ENCODE results near the gene DEPDC5. TPM values are rescaled to one million over a fixed set of nuclear protein-coding genes. Genes with fewer than 3 reads are reported as not detected.

The DEPDC5 gene
- total and polyA plus RNA-seq, 9 of the 15 experiments (the other 6 are each of a cell fraction or from before 2014, with no cell fraction given) = 2.3 to 12.3 (median 10.7) TPM

DNA sequence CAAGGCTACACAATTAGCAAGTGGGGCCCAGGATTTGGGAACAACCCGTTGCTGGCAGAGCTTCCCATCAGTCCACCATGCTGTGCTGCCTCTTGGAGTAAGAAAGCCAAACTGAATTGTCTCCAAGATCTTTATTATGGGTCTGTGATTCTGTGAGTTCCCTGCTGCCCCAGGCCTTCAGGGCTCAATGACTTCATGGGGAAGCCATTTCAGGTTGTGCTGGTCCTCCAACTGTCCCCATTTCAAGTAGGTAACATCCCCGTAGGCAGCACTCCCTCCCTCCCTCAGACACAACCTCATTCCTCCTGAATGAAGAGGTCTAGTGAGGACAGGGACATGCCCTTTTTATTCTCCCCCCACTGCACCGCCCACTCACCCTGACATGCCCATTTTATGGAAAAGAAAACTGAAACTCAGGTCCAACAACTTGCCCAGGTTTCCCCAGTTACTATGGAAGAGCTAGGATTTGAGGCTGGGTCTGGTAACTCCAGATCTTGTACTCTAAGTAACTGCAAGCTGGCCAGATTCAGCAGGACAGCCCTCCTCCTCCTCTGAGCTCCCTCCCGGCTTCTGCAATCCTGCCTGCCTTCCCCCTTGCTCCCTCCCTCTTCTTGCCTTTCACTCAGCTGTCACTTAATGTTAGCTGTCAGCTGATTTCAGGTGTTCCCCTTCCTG lies 182.3 kb downstream of the DEPDC5 start:
- FAIRE-seq = peak; percentile 6
- intact Hi-C loops (cut with micrococcal nuclease) = no loop called here
- CTCF ChIA-PET (ENCODE audit: low intra/inter-chr PET ratio) = no interaction called here
- TF ChIP-seq ZZZ3 (IDR thresholded peaks at IDR 0.05) (no peak), PTRF (tag; IDR thresholded peaks at IDR 0.05) (no peak), ZNF77 (CRISPR knock-in tag; IDR thresholded peaks at IDR 0.05) (no peak), RFX5 (IDR thresholded peaks at IDR 0.05; ENCODE audit: low read depth, low read length) (no peak), RAD51 (IDR thresholded peaks at IDR 0.05; ENCODE audit: borderline replicate concordance, low read depth) (no peak), ZNF707 (CRISPR knock-in tag; conservative IDR thresholded peaks at IDR 0.05) (no peak), KLF10 (CRISPR knock-in tag; IDR thresholded peaks at IDR 0.05) (no peak), WHSC1 (IDR thresholded peaks at IDR 0.05; ENCODE audit: low read length) (no peak), GABPB2 (CRISPR knock-in tag; conservative IDR thresholded peaks at IDR 0.05) (no peak), ATF7 (IDR thresholded peaks at IDR 0.05) (no peak), BCOR (IDR thresholded peaks at IDR 0.05) (0 out of 2 replicates have a peak, but pooled peaks have one; percentile 12), ARID1B (IDR thresholded peaks at IDR 0.05) (no peak), FOXK1 (CRISPR knock-in tag; IDR thresholded peaks at IDR 0.05; ENCODE audit: borderline replicate concordance) (no peak), ZNF445 (CRISPR knock-in tag; IDR thresholded peaks at IDR 0.05; ENCODE audit: low read depth) (no peak), ILK (tag; IDR thresholded peaks at IDR 0.05; ENCODE audit: borderline replicate concordance, low read depth) (no peak), SLC30A9 (CRISPR knock-in tag; IDR thresholded peaks at IDR 0.05) (no peak)
- TF ChIP-seq, protein P1, sequence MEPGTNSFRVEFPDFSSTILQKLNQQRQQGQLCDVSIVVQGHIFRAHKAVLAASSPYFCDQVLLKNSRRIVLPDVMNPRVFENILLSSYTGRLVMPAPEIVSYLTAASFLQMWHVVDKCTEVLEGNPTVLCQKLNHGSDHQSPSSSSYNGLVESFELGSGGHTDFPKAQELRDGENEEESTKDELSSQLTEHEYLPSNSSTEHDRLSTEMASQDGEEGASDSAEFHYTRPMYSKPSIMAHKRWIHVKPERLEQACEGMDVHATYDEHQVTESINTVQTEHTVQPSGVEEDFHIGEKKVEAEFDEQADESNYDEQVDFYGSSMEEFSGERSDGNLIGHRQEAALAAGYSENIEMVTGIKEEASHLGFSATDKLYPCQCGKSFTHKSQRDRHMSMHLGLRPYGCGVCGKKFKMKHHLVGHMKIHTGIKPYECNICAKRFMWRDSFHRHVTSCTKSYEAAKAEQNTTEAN (CRISPR knock-in tag; IDR thresholded peaks at IDR 0.05) = no peak
- TF ChIP-seq, protein P2, sequence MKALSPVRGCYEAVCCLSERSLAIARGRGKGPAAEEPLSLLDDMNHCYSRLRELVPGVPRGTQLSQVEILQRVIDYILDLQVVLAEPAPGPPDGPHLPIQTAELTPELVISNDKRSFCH (CRISPR knock-in tag; IDR thresholded peaks at IDR 0.05) = no peak
- TF ChIP-seq, protein P2 (tag; IDR thresholded peaks at IDR 0.05) = no peak
- TF ChIP-seq, protein P3, sequence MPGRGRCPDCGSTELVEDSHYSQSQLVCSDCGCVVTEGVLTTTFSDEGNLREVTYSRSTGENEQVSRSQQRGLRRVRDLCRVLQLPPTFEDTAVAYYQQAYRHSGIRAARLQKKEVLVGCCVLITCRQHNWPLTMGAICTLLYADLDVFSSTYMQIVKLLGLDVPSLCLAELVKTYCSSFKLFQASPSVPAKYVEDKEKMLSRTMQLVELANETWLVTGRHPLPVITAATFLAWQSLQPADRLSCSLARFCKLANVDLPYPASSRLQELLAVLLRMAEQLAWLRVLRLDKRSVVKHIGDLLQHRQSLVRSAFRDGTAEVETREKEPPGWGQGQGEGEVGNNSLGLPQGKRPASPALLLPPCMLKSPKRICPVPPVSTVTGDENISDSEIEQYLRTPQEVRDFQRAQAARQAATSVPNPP (IDR thresholded peaks at IDR 0.05; ENCODE audit: borderline replicate concordance, insufficient read depth, insufficient read length) = no peak
- TF ChIP-seq, protein P4, sequence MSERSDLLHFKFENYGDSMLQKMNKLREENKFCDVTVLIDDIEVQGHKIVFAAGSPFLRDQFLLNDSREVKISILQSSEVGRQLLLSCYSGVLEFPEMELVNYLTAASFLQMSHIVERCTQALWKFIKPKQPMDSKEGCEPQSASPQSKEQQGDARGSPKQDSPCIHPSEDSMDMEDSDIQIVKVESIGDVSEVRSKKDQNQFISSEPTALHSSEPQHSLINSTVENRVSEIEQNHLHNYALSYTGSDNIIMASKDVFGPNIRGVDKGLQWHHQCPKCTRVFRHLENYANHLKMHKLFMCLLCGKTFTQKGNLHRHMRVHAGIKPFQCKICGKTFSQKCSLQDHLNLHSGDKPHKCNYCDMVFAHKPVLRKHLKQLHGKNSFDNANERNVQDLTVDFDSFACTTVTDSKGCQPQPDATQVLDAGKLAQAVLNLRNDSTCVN (CRISPR knock-in tag; IDR thresholded peaks at IDR 0.05) = no peak

More for the DNA sequence above, 182.3 kb downstream of the DEPDC5 start:
- POLR2A ChIA-PET = interaction anchor here (1.9 kb wide), 1 partner anchor 11 kb away, joined by 7 read pairs; no protein-coding TSS in a partner anchor
- 29% methylated on average over 4 of the region's 4 CpGs for whole genome bisulfite sequencing (ENCODE audit: insufficient coverage, low coverage, missing lambda C conversion rate)
- Histone ChIP-seq H3K36me3 (ENCODE audit: control insufficient read depth, insufficient read depth, low read length) (no peaks in the 10 kb centered on the region), H3K9me3 (replicated peaks; ENCODE audit: control insufficient read depth, insufficient read depth, low read depth, low read length) (no peaks in the 10 kb centered on the region), H3K4me1 (replicated peaks in 1 of 2; ENCODE audit: control insufficient read depth in 2 of 2, insufficient read depth in 2 of 2, low read length in 2 of 2) (peaks cover 26 to 30% of the 10 kb centered on the region in 2 experiments; a peak in 4 of 5 replicates), H2AFZ (ENCODE audit: low read depth, low read length) (peak overlapping the region; percentile 59; the same call in 1 of the 2 replicates), H3K4me2 (ENCODE audit: insufficient read depth, low read length) (peak overlapping the region; percentile 24), H3K79me2 (ENCODE audit: control insufficient read depth, insufficient read depth, low read length) (no peaks in the 10 kb centered on the region), H3K9ac (ENCODE audit: insufficient read depth in 1 of 2, low read depth in 2 of 2, low read length in 2 of 2) (peak overlapping the region in 1 of 2 experiments; percentile 64; a peak in 1 of 4 replicates), H3K27ac (ENCODE audit: extremely low read depth, low read depth, low read length) (peak overlapping the region; percentile 5; the same call in 1 of the 3 replicates), H3K9me1 (ENCODE audit: control insufficient read depth, insufficient read depth, low read length) (no peaks in the 10 kb centered on the region), H4K20me1 (replicated peaks; ENCODE audit: control insufficient read depth, insufficient read depth, low read length) (no peaks in the 10 kb centered on the region), H3K27me3 (ENCODE audit: control insufficient read depth in 2 of 2, insufficient read depth in 2 of 2, low read length in 2 of 2) (no peaks in the 10 kb centered on the region), H3K4me3 (no peak overlapping the region)
- BruUV-seq (replicated peaks) = no TSS peak
- DNase-seq (ENCODE audit: extremely low read depth in 1 of 4, low spot score in 3 of 4) (no peak), ATAC-seq (peak; percentile 54)
- in situ Hi-C loops (cut with MboI) = no loop called here

Measured in K562 (cell line).